Kidney capillary endothelial cell (primary cell): ENCODE data around the gene SLC12A6.
"Not testable (repeated sequence)": the region's sequence is repeated elsewhere in the genome, so short reads cannot be mapped to it uniquely, and the experiment has no call there.

ENCODE experiments used
- DNase-seq: peaks from one replicate; pipeline ENCODE4 v3.0.0-alpha.2; 2018; ENCODE audit warnings: low spot score

Gene SLC12A6

GRCh38 chr15:34337557-34338306 lies at the start of gene SLC12A6:
Gene SLC12A6 (minus strand): TSS chr15:34337781. CDS start chr15:34336680, 1,101 bp downstream.
- peak; percentile 88 for DNase-seq

- DNase-seq: not testable (repeated sequence)
These were observed 44.4 kb upstream of the SLC12A6 start for GRCh38 chr15:34381829-34382521.

GRCh38 chr15:34380491-34380890 lies 42.9 kb upstream of the SLC12A6 start:
- not testable (repeated sequence) for DNase-seq

GRCh38 chr15:34376856-34377255 lies 39.3 kb upstream of the SLC12A6 start:
- DNase-seq: no peak

GRCh38 chr15:34375541-34375940 lies 38.0 kb upstream of the SLC12A6 start:
- not testable (repeated sequence) for DNase-seq

- DNase-seq: no peak
These were observed 37.2 kb upstream of the SLC12A6 start for GRCh38 chr15:34374816-34375215.

- no peak for DNase-seq
These were observed 36.4 kb upstream of the SLC12A6 start for GRCh38 chr15:34373951-34374350.

- no peak for DNase-seq
These were observed 33.1 kb upstream of the SLC12A6 start for GRCh38 chr15:34370643-34371042.

- DNase-seq: no peak
These were observed 32.5 kb upstream of the SLC12A6 start for GRCh38 chr15:34370129-34370528.

GRCh38 chr15:34367101-34368081 lies 29.8 kb upstream of the SLC12A6 start, which contains the start of gene LPCAT4:
Gene LPCAT4 (minus strand): TSS chr15:34367196. CDS start chr15:34367100, 96 bp downstream.
- peak; percentile 81 for DNase-seq

GRCh38 chr15:34366271-34367065 lies 28.9 kb upstream of the SLC12A6 start:
- no peak for DNase-seq

- DNase-seq: no peak
These were observed 28.3 kb upstream of the SLC12A6 start for GRCh38 chr15:34365836-34366235.

- DNase-seq: no peak
These were observed 27.7 kb upstream of the SLC12A6 start for GRCh38 chr15:34365091-34365825.

- no peak for DNase-seq
These were observed 26.5 kb upstream of the SLC12A6 start for GRCh38 chr15:34364041-34364440.

GRCh38 chr15:34362047-34362773 lies 24.6 kb upstream of the SLC12A6 start:
- no peak for DNase-seq

GRCh38 chr15:34361278-34361677 lies 23.7 kb upstream of the SLC12A6 start:
- no peak for DNase-seq

- DNase-seq: no peak
These were observed 22.7 kb upstream of the SLC12A6 start for GRCh38 chr15:34360298-34360697.

GRCh38 chr15:34359416-34359815 lies 21.8 kb upstream of the SLC12A6 start:
- no peak for DNase-seq

- no peak for DNase-seq
These were observed 21.4 kb upstream of the SLC12A6 start for GRCh38 chr15:34358948-34359347.

- no peak for DNase-seq
These were observed 20.8 kb upstream of the SLC12A6 start for GRCh38 chr15:34358367-34358766.
